HG03135 (cell line): ENCODE results near the gene INSYN2B.

Source experiments
- ATAC-seq: cut with Tn5 transposase; IDR thresholded peaks from one replicate; pipeline ENCODE4 v1.9.1; 2021; ENCODE audit warnings: mild to moderate bottlenecking, moderate library complexity; ENCODE audit not compliant: unreplicated experiment

INSYN2B gene

DNA sequence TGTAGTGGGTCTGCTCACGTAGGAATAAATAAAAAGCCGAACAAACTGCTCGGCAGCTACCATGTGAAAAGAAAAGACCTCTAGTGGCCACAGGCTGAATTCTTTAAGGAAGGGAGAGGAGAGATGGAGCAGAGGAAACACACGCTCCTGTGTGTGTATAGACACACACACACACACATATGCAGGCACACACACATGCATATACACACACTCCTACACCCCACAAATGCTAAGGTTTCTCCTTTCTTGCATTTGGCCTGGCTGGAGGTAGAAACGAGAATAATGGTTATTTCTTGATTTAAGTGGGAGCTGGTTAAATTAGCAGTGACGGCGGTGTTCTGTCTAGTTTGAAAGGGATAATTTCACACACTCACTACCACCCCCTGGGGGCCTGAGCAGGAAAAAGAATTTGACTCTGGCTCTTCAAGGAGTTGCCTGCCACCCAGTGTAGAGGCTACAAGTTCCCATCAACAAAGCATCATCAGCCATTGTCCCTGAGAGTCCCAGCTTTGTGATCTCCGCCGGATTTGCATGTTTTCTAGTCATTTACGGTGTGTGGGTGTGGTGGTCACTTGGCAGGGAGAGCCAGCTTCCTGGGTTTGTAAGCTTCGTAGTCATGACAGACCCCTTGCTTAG, at the start of gene INSYN2B:
Gene INSYN2B, minus strand, starts transcription at position 78 of the 636 bp plus-strand sequence. CDS start 96,597 bp downstream, outside the sequence.
- no peak for ATAC-seq

DNA sequence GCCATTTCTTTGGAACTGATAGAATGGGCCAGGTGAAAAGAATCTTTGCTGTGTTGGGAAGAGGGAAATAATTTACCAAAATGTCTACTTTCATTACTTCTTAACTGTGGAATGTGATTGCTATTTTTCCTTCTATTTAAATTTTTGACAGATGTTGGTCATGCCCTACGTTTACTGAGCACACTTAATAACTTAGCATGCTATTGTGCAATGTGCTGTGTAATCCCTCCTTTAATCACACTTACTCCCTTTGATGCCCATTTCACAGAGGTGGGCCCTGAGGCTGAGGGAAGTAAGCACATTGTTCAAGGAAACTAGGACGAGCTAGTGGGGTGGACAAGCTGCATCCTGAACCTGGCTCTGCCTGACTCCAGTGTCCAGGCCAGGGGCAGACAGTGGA, 47.8 kb upstream of the INSYN2B start:
- ATAC-seq: no peak

DNA sequence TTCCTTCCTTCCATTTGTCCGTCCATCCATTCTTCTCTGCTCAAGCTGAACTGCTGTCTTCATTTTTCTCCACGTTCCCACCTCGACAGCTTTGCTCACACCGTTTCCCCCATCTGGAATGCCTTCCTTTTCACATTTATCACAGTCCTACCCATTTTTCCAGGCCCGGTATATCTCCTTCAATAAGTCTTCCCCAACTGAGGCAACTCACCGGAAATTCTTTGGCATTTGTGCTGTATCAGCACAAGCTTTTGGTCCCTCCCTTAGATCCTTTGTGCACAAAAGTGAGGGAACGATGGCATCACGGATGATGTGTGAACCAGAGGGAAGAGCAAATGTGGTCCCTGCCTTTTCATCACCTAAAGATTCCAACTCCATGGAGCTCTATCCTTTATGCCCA, 45.6 kb upstream of the INSYN2B start:
- ATAC-seq: no peak

DNA sequence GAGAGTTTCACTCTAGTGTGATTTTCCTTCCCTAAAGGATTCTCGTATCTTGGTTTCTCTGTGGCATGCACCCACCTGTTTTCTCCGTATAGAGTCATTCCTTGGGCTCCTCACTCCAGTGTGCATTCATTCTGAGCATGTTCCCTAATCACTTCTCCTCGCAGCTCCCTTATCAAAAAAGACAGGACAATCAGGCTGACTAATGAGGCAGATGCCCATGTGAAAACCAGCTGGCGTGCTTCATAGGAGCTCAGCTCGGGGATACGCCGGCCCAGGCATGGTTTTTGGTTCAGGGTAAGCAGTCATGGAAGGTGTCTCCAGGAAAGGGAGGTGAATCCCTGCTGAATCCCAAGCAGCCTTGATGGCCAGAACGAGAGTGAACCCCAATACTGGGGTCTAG, 41.2 kb upstream of the INSYN2B start:
- no peak for ATAC-seq

DNA sequence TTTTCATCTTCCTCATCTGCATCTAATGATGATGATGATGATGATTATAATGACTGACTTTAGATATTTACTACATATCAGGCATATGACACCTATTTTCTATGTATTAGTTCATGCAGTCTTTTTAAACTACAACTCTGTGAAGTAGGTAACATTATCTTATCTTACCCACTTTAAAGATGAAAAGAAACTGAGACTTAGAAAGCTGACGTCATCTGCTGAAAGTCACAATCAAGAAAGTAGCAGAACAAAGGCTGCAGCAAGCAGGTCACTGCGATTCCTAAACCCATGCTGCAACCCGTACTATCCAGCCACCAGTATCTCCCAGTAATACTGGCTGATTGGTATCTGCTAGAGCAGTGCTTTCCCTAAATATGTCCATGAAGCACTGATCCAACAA, 40.1 kb upstream of the INSYN2B start:
- no peak for ATAC-seq

DNA sequence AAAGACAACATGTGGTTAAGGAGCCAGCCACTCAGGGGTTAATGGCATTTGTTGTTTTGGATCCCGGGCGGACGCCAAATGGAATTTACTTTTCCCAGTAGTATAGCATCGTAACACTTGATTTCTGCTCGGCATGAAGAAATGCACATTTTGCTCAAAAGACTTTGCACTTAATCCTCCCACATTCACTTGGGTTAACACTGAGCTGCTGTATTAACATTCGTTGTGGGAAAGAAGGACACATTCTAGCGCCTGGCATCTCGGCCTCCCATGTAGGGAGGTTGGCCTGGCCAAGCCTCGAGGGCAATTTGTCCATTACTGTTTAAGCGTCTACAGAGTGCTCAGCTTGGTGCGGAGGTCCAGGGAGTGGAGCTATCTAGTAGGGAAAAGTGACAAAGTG, 32.3 kb upstream of the INSYN2B start:
- ATAC-seq: no peak

DNA sequence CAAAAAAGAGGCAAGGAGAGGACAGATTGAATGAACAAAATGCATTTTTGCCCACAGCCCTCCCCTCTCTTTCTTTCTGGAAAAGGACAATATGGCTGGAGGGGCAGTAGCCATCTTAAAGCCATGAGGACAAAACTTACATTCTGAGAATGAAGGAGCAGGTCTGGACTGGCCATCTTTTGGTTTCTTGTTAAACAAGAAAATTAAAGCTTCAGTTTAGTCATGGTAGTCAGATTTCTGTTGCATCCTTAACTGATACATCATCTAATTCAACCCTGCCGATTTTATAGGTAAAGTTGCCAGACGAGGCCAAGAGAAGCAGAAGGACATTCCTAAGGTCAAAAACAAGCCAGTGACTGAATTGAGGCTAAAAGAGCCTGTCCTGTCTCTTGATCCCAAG, 31.5 kb upstream of the INSYN2B start:
- ATAC-seq: no peak

DNA sequence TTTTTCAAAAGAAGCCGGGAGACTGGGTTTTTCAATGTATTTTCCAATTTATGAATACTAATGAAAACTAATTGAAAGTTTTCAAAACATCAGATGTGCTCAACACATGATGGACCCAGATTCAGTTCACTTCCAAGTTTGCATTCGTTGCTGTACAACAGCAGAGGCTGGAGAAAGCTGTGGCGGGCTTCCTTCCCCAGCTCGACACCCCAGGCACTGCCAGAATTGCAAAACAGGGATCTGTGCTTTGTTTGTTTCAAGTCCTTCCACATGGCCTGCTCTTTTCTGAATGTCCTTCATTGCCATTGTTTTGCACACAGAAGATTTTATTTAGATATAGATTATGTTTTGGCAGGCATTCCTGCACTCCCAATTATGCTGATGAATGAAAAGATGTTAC, 30.3 kb upstream of the INSYN2B start:
- ATAC-seq: no peak

DNA sequence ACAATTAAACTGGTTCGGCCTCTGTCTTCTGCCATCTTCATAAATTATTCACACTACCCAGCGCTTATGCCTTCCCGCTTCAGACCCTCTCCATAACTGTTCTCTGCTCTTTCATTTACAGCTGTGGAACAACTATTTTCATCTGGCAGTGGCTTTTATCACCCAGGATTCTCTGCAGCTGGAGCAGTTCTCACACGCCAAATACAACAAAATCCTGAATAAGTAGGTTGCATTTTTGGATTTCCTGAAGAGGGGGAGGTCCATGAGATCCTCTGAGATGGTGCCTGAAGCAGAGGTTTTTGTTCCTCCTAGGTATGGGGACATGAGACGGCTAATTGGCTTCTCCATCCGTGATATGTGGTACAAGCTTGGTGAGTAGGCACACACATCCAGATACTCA, 28.1 kb upstream of the INSYN2B start:
- no peak for ATAC-seq

DNA sequence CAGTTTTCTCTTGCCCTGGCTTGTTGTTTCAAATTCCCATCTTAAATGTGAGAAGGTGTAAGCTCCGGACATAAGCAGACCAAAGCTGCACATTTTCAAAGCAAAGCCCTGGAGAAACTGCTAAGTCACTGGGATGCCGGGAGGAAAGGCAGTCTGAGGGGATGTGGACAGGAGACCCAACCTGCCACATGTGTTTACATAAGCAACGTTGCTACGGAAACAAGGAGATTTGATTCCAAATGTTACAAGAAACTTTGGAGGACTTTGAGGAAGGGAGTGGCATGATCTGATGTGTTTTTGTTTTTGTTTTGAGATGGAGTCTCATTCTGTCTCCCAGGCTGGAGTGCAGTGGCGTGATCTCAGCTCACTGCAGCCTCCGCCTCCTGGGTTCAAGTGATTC, 25.7 kb upstream of the INSYN2B start:
- ATAC-seq: no peak

DNA sequence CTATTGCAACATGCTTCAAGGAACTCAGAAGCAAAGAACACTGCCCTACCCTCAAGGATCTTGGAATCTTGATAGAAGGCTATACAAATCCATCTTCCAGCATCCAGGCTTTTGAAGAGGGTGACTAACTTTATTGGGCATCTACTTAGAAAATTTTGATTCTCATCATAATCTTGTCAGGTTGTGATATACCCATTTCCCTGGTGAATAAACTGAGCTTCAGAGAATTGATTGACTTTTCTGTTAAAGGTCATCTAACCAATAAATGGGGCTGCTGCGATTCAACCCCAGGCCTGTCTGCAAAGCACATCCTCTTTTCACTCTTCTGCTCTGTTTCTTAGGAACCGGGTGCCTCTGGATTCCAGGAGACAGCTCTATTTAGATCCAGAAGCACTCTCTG, 19.9 kb upstream of the INSYN2B start:
- ATAC-seq: no peak

DNA sequence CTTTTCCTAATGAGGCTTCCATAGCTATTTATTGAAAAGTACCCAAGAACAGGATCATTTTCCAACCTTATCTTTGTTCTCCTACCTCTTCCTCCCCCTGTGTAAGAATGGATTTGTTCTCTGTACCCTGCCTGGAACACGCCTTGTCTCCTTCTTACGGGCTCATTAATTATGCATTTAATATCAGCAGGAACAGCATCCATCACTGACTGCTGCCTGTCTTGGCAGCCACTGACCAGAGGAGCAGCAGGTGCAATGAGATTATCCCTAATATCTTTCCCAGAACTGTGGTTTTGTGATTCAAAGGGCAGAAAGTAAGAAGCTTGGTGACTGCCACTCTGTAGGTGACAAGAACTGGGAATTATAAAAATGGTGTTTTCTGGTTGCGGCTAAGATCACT, 19.3 kb upstream of the INSYN2B start:
- no peak for ATAC-seq

DNA sequence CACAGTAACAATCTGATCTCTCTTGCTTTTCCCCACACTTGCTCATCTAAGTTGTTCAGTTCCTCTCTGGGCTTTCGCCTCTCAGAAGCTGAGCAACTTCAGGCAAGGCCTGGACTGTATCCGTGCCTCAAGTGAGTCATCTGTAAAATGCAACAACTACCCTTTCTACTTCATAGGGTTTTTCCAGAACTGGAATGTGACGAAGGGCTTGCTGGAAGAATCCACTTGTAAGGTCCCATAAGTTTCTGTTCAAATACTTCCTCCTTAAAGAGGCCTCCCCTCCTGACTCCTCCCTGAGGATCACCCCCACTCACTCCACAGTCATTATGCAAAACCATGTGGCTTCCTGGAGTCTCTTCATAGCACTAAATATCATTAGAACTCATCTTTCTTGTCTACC, 17.5 kb upstream of the INSYN2B start:
- no peak for ATAC-seq

DNA sequence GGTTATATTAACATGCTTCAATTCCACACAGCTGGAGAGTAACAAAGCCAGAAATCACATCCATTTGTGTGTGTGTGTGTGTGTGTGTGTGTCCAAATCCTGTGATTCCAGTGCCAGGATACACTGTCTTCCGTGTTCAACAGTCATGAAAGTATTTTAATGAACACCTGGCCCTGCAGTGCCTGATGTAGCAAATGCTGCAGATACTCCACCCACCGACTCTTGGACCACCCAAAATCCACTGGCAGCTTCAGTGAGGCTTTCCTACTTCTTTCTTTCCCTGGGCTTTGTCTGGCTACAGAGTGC, 13.1 kb upstream of the INSYN2B start:
- no peak for ATAC-seq

DNA sequence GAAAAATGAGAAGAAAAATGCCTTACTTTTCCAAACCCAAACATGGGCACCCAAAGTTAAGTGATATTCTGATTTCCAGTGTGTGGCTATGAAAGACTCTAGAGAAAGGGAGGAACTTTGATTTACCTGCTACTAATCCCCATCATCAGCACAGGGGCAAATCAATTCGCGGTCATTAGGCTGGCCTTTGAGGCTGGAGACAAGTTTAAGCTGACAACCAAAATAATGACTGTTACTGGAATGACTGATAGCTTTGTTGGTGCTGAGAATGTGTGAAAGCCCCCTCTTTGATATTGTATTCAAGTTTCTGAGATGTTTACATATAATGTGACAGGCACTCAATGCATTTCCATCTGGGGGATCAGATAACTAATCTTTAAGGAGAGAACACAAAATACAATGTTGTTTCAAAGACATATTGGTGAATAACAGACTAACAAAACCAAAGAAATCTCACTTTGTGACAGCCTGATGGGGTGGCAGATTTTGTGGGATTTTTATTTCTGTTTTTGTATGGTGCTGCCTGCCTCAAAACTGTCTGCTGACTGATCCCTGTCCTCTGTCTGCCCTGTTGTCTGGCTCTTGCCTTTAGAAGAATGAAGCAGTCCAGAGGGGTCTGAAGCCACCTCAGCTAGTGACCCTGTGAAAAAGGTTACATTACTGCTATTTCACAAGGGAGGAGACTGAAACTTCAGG, 12.6 kb upstream of the INSYN2B start:
- ATAC-seq: no peak

DNA sequence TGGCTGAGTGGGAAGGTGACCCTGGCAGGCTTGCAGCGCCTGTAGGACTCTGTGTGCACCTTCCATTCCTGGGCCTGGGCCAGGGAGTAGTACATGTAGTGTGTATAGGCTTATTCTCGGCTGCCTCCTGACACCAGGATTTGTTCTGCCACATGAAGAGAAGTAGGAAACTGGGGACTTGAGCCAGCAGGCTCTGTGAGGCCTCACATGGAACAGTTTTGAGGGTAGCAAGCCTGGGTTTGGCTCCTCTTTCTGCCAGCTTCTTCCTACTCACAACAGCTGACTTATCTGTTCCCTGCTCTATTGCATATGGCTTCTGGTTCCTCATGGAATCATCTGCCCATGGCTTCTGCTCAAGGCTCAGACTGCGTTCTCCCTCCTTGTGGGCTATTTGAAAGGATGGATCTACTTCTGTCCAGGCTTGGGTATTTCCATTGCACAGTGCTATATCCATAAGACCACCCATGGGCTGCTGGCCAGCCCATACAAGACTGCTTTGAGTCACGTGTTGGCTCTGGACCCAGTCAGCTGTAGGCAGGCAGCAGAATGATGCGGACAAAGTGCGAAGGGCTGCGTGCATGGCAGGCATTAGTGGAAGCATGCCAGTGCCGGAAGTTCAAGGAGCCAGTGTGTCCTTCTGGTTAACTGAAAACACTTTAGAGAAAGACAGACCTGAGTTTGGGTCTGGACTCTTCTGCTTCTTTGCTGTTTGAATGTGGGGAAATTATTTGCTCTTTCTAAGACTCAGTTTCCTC, 11.0 kb upstream of the INSYN2B start:
- ATAC-seq: no peak

DNA sequence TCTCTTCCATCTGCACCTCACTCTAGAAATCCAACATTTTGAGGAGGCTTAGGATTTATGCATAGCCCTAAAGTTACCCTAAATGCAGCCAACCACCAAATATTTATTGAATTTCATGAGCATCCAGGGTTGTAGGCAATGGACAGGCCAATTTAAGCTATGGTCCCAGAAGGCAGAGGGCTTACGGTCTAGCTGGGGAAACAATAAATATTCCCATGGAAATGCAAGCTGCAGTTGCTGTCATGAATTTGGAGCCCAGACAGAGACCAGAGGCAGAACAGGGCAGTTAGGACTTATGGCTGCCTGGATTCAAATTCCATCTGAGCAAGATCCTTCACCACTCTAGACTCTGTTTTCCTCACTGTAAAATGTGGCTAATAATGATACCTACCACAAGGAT, 9.1 kb upstream of the INSYN2B start:
- no peak for ATAC-seq

DNA sequence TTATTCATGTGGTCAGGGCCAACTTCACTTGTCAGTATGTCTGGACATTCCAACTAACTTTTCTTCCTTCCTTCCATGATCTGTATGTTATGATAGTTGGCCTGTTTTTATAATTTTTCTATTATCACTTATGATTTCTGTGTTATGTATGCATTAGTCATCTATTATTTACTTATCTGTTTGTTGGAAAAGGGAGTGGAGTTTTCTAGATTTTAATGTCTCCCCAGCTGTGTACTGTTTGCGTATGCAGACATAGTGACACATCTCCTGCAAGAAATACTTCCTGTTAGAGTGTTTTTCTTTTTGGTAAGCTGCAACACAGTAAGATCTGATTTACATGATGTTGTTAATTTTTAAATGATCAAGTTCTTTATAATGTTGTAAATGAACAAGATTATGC, 8.7 kb upstream of the INSYN2B start:
- no peak for ATAC-seq

DNA sequence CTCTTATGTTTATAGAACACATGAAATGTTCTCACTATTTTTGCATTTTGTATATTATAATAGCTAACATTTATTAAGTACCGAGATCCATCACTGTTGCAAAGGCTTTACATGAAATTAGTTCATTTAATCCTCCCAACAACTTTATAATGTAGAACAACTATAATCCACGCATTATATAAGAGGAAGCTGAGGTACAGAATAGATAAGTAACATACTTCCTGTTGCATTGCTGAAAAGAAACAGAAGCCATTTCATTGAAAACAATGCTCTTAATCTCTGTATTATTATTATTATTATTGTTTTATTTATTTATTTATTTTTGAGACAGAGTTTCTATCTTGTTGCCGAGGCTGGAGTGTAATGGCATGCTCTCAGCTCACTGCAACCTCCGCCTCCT, 7.9 kb upstream of the INSYN2B start:
- no peak for ATAC-seq

DNA sequence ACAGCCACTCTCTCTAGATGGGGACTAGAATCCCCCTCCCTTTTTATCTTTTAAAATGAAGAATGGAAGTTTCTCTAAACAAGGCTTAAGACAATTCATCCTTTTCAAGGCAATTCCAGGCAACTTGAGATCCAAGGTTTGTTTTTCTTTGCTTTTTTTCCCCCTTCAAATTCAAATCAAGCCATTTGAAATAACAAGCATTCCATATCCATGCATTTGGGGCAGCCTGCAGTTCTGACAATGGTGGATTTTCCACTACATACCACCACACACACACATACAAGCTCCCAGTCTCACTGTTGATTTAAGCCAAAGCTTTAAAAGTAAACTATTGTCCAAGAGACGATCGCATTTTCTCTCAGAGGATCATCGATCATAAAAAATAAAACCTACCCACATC, 424 bp downstream of the INSYN2B start:
- ATAC-seq: no peak

DNA sequence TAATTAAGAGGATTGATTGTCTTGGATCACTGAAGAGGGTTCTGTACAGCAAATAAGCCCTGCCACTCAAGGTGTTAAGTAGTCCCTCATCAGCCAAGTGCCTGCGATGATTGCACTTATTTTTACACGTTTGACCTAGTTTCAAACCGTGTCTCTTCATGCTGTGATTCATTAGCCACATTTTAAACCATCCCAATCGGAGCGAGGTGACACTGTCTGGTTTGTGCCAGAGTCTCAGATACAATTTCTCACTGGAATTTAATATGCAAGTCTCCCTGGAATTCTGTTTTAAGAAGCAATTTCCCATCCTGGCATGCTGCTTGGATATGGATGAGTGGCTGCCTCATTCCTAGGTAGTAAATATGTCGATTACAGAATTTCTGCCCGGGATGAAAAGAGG, 1.6 kb downstream of the INSYN2B start:
- no peak for ATAC-seq

DNA sequence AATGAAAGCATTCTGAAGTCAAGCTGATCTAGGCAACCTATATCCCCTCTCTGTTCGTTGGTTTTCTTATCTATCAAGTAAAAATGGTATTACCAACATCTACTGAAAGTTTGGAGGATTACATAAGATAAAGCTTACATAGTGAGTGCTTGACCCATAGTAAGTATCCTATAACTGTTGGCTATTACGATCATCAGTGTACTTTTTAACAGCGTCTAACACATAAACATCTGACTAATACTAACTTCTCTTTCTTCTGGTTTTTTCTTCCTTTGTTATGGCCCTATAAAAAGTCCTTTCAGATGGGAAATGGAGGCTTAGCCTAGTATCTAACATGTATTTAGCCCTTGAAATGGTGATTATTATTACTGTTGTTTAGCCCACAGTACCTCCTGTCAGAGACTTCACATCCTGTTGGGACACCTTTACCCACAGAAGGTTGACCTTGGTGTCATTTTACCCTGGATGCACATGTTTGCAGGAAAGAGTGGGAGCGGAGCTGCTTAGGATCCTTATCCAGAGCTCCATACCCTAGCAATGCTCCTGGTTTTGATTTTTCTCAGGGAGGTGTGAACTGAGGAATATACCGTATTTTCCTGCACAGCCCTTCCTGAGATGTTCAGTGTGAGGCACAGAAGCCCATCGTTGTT, 6.0 kb downstream of the INSYN2B start:
- no peak for ATAC-seq
